Breast epithelium (tissue), 3 donors: ENCODE measurements around the gene PLXNA4.

Source experiments
- POLR2A ChIP-seq: fragments of 450-650 bp; IDR thresholded peaks from one replicate; pipeline ENCODE4 v1.6.1; 2016; ENCODE audit warnings: antibody characterized with exemption, mild to moderate bottlenecking, moderate library complexity
- TF ChIP-seq, protein P1 (sequence below), 3 donors: fragments of 450-650 bp; IDR thresholded peaks; one replicate each; pipeline ENCODE4 v1.5.1; 2016 to 2017; ENCODE audit warnings: antibody characterized with exemption in 3 of 3, mild to moderate bottlenecking in 3 of 3, moderate library complexity in 3 of 3

DNA sequence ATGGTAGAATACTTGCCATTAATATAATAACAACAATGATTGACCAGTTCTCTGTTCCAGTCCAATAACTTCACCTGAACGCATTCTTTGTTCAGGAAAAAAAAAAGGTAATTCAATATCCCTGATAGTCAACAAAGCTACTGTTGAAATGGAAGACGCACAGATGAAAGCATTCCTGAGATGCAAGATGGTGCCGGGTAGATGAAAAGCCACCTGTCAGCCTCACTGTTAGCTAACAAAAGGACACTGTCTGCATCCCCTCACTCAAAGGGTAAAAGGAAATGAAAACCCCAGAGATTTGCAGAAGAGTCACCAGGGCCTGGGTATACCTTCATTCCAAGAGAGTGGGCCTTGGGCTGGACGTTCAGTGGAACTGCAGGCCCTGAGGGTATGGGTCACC lies 357.4 kb downstream of the PLXNA4 start:
- TF ChIP-seq, protein P1, sequence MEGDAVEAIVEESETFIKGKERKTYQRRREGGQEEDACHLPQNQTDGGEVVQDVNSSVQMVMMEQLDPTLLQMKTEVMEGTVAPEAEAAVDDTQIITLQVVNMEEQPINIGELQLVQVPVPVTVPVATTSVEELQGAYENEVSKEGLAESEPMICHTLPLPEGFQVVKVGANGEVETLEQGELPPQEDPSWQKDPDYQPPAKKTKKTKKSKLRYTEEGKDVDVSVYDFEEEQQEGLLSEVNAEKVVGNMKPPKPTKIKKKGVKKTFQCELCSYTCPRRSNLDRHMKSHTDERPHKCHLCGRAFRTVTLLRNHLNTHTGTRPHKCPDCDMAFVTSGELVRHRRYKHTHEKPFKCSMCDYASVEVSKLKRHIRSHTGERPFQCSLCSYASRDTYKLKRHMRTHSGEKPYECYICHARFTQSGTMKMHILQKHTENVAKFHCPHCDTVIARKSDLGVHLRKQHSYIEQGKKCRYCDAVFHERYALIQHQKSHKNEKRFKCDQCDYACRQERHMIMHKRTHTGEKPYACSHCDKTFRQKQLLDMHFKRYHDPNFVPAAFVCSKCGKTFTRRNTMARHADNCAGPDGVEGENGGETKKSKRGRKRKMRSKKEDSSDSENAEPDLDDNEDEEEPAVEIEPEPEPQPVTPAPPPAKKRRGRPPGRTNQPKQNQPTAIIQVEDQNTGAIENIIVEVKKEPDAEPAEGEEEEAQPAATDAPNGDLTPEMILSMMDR (IDR thresholded peaks at IDR 0.05): no peak
- TF ChIP-seq POLR2A: no peak
